22Rv1 (cell line): ENCODE data around the gene LMOD2.

ENCODE experiments used
- H3K27ac ChIP-seq: fragments of 450-650 bp; 2 replicates; pipeline ENCODE4 v1.5.1; 2017
- CTCF ChIP-seq: fragments of 450-650 bp; IDR thresholded peaks from 2 replicates; pipeline ENCODE4 v1.5.1; 2017; ENCODE audit warnings: mild to moderate bottlenecking
- ZFX ChIP-seq: fragments of 450-650 bp; IDR thresholded peaks from 2 replicates; pipeline ENCODE4 v1.6.1; 2017; ENCODE audit warnings: antibody characterized with exemption, borderline replicate concordance

The LMOD2 gene

DNA sequence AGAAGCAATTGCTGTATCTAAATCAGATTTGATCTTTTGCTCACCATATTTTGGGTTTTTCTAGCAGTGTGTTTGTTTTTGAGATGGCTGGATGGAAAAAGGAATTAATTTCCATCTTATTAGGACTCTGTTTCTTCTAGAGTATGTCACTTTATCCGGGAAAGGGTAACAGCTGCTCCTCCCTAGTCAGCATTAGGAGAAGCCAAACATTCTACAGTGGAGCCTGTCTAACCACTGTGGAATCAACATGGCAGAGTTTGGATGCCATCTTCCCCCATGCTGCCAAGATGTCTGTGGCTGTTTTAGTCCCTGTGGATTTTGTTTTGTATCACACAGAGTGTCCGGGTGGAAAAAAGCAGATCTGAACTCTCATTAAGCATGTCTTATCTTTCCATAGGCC lies 16.0 kb upstream of the LMOD2 start:
- no peak overlapping the region for H3K27ac ChIP-seq
- TF ChIP-seq CTCF (no peak), ZFX (no peak)

DNA sequence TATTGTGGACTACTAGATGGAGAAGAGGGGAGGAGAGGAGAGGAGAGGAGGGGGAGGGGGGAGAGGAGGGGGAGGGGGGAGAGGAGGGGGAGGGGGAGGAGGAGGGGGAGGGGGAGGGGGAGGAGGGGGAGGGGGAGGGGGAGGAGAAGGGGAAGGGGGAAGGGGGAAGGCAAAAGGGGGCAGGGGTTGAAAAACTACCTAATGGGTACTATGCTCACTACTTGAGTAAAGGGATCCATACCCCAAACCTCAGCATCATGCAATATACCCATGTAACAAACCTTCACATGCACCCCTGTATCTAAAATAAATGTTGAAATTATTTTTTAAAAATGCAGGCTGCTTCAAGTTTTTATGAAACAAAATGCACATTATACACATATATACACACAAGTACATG lies 15.1 kb upstream of the LMOD2 start:
- H3K27ac ChIP-seq, result no peak overlapping the region
- no peak for TF ChIP-seq CTCF
- TF ChIP-seq ZFX, result no peak

- no peak overlapping the region for H3K27ac ChIP-seq
- TF ChIP-seq ZFX (no peak), CTCF (no peak)
Observed at GRCh38 chr7:123641901-123642300, 13.8 kb upstream of the LMOD2 start.

- TF ChIP-seq CTCF, result no peak
Observed at GRCh38 chr7:123643495-123644441, 11.9 kb upstream of the LMOD2 start.

GRCh38 chr7:123645516-123645915 lies 10.2 kb upstream of the LMOD2 start:
- no peak for TF ChIP-seq ZFX
- TF ChIP-seq CTCF, result no peak
- no peak overlapping the region for H3K27ac ChIP-seq

More at GRCh38 chr7:123643495-123644441, 11.9 kb upstream of the LMOD2 start:
- no peak overlapping the region for H3K27ac ChIP-seq

DNA sequence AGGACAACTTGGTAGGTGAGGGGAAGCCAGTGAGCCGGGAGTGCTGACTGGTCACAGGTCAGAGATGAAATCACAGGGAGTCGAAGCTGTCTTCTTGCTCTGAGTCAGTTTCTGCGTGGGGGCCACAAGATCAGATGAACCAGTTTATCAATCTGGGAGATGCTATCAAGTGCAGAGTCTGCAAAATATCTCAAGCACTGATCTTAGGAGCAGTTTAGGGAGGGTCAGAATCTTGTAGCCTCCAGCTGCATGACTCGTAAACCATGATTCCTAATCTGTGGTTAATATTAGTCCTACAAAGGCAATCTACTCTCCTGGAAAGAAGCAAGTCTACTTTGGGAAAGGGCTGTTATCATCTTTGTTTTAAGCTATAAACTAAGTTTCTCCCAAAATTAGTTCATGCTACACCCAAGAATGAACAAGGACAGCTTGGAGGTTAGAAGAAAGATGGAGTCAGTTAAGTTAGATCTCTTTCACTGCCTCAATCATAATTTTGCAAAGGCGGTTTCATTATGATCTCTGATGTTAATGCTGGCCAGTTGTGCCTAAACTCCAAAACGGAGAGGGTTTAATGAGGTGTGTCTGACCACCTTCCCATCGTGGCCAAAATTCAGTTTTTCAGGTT lies 8.4 kb upstream of the LMOD2 start:
- no peak for TF ChIP-seq ZFX
- no peak for TF ChIP-seq CTCF
- no peak overlapping the region for H3K27ac ChIP-seq

DNA sequence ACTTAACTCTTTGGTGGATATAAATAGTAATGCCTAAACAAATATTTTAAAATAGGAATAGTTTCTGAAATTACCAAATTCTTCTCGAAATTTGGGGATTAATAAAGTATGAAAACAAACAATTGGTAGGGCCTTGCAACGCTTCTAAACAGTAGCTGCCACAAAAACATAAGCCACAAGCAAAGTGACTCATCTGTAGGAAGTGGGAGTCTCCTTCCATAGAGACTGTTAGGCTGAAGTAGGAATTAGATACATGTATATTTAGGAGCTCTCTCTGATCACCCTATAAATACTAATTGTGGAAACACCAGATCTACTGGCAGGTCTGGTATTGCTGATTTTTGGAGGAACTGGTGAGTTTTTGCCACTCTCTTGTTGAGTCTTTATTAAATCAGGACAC lies 5.7 kb upstream of the LMOD2 start:
- H3K27ac ChIP-seq, result no peak overlapping the region
- TF ChIP-seq ZFX (no peak), CTCF (no peak)
